ENCODE data around the gene ZNF622.
A peak's percentile ranks its signal among the peaks of the same experiment; 100 is the strongest.
"Not testable (repeated sequence)": the region's sequence is repeated elsewhere in the genome, so short reads cannot be mapped to it uniquely, and the experiment has no call there.

ZNF622 gene

DNA sequence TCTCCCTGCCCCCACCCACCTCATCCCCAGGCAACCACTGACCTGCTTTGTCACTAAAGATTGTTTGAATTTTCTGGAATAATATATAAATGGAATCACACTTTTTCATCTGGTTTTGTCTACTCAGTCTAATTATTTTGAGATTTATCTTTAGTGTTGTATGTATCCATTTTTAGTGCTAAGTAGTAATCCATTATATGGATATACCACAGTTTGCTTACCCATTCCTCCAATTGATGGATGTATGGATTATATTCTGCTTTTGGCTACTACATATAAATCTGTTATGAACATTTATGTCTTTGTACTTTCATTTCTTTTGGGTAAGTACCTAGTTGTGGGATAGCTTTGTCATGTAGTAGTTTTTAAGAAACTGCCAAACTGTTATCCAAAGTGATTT lies 14.5 kb upstream of the ZNF622 start:
- no peak for DNase-seq (ENCODE audit: low read depth)

DNA sequence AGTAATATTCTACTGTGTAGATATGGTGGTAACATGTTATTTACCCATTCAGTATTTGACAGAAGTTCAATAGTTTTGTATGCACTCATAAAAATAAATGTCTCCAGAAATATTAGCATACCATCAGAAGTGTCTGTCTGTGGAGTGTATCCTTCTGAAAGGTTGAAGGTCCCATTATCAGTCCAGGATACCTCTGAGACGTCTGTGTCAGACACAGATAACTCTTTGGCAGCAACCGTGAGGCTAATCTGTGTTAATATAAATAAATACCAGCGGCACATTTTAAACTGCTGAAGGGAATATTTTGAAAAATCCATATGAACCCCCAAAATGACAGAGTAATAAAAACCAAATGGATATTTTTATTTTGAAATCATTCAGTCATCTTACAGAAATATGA lies 11.9 kb upstream of the ZNF622 start:
- DNase-seq (ENCODE audit: low read depth), result no peak

DNA sequence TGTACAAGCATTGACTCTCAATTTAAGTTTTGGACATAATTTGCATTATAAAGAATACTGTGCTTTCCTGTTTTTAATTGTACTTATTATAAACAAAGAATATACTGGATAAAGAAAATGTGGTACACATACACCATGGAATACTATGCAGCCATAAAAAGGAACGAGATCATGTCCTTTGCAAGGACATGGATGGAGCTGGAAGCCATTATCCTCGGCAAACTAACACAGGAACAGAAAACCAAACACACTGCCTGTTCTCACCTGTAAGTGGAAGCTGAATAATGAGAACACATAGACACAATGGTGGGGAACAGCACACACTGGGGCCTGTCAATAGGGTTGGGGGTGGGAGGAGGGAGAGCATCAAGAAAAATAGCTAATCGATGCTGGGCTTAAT lies 10.8 kb upstream of the ZNF622 start:
- DNase-seq (ENCODE audit: low read depth), result not testable (repeated sequence)

DNA sequence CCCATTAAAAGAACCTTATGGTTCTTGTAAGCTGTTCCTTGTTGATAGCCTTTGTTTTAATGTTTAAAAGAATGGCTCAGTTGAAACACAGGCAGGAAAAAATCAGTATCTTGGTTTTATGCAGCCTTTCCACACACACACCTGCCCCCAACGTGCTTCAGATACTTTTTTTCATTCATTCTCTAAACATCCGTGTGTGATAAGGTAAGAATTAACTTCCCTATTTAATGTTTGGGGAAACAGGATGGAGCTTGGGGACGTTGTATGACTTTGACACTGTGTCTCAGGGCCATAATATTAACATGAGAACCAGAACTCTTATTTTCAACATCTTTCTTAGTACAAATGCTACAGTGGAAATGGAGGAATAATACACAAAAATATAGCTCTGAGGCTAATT lies 5.8 kb upstream of the ZNF622 start:
- no peak for DNase-seq (ENCODE audit: low read depth)

DNA sequence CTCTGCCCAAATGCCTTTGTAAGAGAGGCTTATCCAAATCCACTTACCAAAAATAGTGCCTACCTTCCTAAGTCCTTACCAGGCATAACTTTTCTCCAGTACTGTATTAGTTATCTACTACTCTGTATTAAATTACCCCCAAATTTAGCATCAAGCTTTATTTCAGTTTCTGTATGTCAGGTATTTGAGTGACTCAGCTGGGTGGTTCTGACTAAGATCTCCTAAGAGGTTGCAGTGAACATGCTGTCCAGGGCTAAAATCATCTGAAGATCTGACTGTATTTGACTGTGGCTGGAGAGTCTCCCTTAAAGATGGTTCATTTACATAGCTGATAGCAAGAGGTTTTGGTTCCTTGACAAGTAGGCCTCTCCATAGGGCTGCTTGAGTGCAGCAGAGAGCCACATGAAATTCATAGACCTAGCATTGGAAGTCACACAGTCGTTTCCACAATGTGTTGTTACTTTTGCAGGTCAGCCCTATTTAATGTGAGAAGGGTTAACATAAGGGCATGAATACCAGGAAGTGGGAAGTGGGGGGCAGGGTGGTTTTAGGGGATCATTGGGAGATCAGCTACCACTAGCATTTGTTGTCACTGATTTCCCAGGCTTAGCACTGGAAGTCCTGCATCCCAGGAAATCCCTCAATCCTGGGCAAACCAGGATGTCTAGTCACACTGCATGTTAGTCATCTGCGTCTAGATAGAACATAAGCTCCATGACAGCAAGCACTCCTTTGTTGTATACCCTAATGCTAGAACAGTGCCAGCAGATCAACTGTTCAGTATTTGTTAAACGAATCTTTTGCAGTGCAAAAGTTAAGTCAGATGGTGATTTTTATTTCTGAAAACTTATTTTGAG lies 2.0 kb upstream of the ZNF622 start:
- peak; percentile 58 for DNase-seq (ENCODE audit: low read depth)

DNA sequence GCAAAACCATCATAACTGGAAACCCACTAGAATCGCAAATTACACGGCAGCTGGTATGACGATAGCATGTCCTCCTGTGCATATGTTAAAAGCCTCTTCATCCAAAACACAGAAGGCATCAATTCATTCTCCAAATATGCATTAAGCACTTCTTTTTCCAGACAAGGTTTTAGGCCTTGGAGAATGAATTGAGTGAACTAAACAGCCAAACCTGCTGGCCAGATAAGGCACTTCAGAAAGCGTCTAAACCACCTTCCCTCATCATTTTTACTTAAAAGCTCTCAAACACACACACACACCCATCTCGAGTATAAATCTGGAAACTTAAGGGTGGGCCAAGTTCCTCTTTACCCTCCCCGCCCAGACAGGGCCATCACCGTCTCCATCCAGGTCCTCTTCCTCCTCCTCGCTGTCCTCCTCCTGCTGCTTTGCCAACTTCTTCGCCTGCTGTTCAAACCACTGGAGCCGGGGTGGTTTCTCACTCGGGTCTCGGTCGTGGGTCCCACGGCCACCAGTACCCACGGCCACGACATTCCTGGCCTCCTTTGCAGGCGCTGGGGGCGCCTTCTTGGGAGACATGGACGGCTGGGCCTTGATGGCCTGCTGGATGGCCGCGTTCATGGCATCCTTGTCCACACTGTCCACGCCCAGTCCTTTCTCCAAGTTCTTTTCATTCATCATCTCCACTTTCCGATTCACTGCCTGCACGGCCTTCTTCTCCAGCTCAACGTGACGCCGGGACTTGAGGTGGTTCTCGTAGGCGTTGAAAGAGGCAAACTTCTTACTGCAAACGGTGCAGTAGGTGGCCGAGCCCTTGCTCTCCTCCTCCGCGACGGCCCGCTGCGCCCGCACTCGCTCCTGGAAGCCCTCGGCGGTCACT lies 696 bp downstream of the ZNF622 start:
- no peak for DNase-seq (ENCODE audit: low read depth)

DNA sequence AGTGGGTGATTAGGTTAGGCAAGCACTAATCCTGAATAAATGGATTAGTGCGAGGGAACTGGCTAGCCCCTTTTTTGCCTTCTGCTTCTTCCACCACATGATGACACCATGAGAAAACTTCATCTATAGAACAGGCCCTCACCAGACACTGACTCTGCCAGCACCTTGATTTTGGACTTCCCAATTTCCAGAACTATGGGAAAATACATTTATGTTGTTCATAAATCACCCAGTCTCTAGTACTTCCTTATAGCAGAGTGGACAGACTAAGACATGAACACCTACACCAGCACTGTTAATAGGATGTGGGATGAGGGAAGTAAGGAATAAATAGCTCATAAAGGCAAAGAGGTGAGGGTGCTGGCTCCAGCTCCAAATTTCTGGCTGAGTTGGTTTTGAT lies 1.4 kb downstream of the ZNF622 start:
- DNase-seq (ENCODE audit: low read depth), result no peak

DNA sequence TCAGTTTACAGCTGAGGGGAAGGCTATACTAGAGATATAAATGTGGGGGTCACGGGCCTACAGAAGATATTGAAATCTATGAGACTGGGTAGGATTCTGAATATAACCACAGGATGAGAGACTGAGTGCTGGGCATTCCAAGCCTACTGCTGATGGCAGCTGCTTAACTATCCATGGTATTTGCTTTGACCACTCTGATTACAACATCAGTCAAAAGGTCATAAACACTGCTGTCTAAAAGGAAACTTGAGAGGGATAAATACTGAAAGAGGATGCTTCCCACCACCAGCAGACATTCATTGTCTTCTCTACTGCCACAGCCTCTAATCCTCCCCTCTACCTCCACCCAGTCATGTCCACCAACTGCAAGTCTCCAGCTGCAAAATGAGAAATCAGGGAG lies 3.8 kb downstream of the ZNF622 start:
- peak; percentile 89 for DNase-seq (ENCODE audit: low read depth)

DNA sequence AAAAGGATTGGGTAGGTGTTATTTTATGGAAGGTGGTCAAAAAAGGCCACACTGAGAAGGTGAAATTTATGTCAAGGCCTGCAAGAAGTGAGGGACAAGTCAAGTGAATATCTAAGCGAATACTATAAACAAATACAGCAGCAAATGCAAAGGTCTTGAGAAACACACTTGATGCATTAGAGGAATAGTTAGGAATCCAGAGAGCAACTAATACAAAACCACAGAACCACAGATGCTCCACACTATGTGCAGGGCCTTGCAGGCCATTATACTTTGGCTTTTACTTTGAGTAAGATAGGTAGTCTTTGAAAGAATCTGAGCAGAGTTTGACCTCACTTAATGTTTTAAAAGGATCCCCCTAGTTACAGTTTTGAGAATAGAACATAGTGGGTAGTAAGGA lies 4.6 kb downstream of the ZNF622 start:
- peak; percentile 71 for DNase-seq (ENCODE audit: low read depth)

DNA sequence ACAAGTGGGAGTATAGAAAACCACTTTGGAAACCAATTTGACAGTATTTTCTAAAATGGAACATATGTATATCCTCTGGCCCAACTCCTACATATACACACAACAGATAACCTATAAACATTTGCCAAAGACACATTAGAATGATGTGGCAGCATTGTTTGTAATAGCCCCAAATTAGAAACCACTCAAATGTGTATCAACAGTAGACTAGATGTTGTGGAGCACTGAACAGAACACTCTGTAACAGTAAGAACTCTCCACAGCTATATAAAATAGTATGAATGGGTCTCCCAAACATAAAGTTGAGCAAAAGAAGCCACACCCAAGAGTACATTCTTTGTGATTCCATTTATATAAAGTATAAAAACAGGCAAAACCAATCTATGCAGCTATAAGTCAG lies 6.1 kb downstream of the ZNF622 start:
- no peak for DNase-seq (ENCODE audit: low read depth)

DNA sequence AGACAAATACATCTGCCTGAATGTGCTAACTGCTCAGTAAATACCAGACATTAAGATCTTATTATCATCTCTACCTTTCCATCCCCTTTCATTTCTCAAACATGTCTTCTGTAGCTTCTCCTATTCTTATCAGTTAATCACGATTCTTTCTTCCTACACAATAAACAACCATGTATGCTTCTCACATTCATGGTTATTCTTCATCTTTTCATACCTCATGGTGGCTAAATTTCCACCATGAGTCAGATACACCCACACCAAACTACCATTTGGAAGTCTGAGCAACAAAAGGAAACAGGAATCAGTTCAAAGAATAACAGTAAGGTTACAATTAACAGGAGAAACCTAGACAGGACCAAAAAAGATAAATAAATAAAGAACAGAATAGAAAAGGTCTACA lies 7.7 kb downstream of the ZNF622 start:
- no peak for DNase-seq (ENCODE audit: low read depth)

DNA sequence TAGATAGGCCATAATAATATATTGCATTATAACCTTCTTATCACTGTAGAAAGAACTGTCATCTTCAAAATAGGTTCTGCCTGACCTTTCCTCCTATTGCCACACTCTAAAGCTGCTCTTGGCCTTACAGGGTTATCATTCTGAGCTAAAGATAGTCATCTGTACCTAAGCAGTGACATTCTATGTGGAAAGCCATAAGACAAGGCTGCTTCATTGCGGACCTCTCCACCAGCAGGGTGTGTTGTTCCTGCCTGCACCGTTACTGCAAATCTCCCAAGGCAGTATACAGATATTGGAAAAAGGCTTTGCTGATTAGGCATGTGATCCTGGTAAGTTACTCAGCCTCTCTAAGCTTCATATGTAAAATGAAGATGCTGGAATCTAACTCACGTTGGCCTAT lies 8.1 kb downstream of the ZNF622 start:
- no peak for DNase-seq (ENCODE audit: low read depth)

DNA sequence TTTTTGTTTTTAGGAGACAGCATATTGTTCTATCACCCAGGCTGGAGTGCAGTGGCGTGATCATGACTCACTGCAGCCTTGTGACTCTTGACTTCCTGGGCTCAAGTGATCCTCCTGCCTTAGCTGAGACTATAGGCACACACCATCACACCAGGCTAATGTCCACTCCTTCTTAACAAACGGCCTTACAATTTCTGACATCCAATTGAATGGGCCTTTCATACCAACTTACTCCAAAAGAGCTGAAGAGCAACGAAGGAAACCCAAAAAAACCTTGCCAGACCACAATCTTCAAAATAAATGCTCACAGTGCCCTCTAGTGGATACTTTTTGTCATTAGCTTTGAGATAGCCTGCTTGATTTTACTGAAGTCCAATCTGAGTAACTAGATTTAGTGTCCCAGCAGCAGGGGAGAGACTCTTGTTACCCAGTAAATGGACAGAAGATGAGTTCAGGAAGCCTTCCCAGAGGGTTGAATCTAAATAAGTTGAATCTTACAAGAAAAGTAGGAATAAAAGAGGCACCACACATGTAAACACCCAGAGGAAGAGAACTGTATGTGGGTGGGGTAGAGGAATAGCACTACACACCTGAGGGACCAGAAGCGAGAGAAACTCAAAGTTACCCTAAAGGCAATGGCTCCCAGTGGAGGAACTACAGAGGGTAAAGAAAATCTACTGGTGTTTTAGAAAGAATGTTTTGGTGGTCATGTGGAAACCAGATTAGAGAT lies 9.3 kb downstream of the ZNF622 start:
- no peak for DNase-seq (ENCODE audit: low read depth)

DNA sequence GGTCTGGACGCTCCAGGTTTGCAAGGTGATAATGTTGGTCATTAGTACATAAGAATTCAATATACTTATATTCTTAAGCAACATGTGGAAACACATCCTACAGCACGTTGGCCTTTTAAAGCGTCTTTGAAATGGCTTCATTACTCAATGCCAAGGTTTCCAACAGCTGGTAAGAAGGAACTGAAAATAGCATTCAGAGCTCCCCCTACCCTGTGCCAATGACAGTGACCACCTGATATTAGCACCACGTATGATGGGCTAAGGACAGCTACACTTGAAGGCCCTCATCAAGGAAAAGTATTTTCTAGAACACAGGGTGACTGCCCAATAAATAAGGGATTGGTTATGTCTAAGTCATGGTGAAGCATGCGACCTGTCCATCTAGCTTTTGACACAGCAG lies 9.9 kb downstream of the ZNF622 start:
- DNase-seq (ENCODE audit: low read depth), result no peak

DNA sequence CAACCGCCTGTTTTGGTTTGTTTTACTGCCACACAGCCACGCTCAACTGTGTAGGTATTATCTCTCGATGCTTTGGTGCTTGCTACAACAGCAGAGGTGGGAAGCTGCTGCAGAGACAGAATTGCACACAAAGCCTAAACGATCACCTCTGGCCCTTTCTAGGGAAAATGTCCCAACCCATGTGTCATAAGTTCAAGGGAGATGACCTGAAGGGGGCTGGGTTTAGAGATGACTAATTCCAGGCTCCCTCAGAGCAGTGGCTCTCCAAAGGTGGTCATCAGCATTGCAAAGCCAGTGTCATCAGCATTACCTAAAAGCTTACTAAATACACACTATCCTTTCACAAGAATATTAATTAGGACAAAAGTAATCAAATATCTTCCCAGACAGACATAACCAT lies 10.9 kb downstream of the ZNF622 start:
- DNase-seq (ENCODE audit: low read depth), result no peak

DNA sequence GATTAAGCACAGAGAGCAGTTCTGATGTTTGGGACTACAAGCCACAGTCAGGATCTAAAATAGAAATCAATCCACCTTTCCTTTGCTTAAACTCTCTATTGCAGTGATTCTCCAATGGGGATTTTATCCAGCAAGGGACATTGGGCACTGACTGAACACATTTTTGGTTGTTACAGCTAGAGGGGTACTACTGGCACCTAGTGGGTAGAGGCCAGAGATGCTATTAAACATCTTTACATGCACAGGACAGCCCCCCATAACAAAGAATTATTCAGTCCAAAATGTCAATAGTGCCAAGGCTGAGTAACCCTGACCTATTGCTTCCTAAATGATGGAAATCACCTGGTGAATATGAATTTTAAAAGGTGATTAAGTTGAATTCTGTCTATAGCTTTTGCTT lies 12.0 kb downstream of the ZNF622 start:
- no peak for DNase-seq (ENCODE audit: low read depth)

DNA sequence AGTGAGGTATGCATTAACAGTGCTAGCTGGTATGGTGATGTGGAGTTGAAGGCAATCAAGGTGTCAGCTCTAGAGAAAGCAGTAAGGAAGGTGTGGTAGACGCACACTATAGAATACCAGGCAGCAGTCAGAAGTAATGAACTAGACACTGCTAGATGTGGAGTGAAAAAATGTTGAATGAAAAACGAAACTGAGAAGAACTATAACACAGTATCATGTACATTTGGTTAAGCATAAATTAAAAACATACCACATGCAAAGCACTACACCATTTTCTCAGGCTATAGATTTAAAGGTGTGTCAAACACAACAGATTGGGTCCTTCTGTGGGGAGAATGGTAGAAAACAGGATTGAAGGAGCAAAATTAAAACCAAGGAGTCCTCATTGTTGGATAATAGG lies 15.4 kb downstream of the ZNF622 start:
- DNase-seq (ENCODE audit: low read depth), result no peak

DNA sequence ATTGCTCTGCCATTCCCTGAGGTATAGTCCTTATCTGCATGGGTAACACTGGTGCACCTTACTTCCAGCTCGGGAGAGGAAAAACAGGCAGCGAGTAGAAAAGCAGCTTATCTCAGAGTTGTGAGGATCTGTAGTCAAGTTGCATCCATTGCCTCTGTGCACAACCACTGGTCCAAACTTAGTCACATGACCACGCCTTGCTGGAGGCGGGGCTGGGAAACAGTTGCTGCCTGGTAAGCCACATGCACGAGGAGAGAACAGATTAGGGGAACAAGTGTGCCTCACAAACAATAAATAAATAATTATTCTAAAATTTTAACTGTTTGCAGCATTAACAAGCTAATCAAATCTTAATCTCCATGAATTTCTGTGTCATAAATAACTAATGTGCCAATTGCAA lies 18.6 kb downstream of the ZNF622 start:
- no peak for DNase-seq (ENCODE audit: low read depth)

DNA sequence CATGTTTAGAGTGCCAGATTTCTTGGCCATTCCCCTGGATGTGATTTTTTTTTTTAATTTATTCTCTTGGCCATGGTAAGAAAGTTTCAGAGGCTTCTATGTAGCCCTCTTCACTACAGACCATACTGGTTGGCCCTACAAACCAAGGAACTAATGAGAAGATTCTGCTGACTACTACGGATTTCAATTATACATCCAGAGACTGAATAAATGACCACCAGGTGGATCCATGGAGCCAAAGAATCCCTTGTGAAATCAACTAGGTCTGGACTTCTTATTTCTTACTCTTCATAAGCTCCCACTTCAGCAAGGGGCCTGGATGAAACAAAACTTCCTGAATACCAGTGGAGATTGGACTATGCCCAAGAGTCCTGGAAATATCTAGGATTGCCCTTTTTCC lies 27.6 kb downstream of the ZNF622 start:
- DNase-seq (ENCODE audit: low read depth), result no peak

DNA sequence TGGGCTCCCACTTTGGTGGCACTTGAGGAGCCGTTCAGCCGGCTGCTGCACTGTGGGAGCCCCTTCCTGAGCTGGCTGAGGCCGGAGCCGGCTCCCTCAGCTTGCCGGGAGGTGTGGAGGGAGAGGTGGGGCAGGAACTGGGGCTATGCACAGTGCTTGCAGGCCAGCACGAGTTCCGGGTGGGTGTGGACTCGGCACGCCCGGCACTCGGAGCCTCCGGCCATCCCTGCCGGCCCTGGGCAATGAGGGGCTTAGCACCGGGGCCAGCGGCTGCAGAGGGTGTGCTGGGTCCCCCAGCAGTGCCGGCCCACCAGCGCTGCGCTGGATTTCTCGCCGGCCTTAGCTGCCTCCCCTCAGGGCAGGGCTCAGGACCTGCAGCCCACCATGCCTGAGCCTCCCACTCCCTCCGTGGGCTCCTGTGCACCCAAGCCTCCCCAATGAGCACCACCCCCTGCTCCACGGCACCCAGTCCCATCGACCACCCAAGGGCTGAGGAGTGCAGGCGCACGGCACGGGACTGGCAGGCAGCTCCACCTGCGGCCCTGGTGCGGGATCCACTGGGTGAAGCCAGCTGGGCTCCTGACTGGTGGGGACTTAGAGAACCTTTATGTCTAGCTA lies 29.4 kb downstream of the ZNF622 start:
- DNase-seq (ENCODE audit: low read depth), result not testable (repeated sequence)

DNA sequence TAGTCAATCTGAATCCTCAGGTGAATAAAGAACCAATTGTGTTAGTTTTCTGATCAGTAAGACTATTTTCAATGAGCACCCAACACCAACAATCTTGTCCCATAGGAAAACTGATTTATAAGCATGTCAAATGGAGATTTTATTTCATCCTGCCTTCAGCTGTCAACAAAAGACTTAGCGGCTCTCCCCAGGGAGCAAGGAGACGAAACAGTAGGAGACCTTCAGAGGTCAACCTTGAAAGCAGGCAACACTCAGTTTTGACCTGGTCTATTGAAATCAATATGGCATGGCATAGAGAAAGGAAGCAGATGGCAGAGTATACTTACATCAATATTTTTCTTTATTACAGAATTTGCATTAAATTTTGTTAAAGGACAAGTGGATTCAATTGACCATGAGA lies 34.1 kb downstream of the ZNF622 start:
- no peak for DNase-seq (ENCODE audit: low read depth)

All from non-pigmented ciliary epithelial cell (primary cell).